ENCODE data around the gene NR6A1.

The NR6A1 gene

DNA sequence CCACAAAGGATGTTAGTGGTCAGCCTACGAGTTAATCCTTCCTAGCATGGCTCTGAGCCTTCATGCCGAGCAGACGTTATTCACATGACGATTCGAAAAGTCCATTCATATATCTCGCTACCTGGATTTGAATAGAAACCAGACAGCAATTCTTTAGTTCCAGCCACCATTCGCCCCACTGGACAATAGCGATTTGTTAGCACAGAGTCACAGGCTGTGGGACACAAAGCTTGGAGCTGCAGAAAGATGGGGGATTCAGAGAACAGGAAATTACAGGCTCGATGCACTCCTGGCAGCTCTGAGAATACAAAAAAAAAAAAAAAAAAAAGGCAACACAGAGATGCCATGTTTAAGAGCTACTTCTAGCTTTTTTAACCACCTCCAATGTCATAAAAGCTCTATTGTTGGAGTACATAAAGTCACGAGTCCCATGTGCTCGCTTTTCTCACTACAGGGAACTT, 110.7 kb downstream of the NR6A1 start:
- Histone ChIP-seq H4K5ac (ENCODE audit: low read length) (no peak overlapping the region), H3K56ac (ENCODE audit: low read length) (peak overlapping the region; percentile 6), H3K36me3 (ENCODE audit: control insufficient read depth, insufficient read depth, low read length) (no peaks in the 10 kb centered on the region), H3K9ac (ENCODE audit: low read length) (no peak overlapping the region), H3K79me1 (ENCODE audit: low read length) (peaks cover 4% of the 10 kb centered on the region), H2BK5ac (ENCODE audit: low read length) (no peak overlapping the region), H3K23ac (ENCODE audit: low read length) (no peak overlapping the region), H3K4me3 (ENCODE audit: low read length) (no peak overlapping the region), H3K4ac (ENCODE audit: low read depth, low read length) (no peak overlapping the region), H3K79me2 (ENCODE audit: control insufficient read depth, insufficient read depth, low read length) (peaks cover 2% of the 10 kb centered on the region), H2AK5ac (ENCODE audit: low read length) (no peak overlapping the region), H3K18ac (ENCODE audit: low read length) (peak overlapping the region; percentile 41), H2BK15ac (replicated peaks; ENCODE audit: low read depth) (no peak overlapping the region), H3K27ac (ENCODE audit: low read depth, low read length) (peak overlapping the region; percentile 49), H4K8ac (ENCODE audit: low read depth, low read length) (no peak overlapping the region), H3K27me3 (ENCODE audit: insufficient read depth, low read length, poor library complexity) (no peaks in the 10 kb centered on the region), H2BK120ac (ENCODE audit: low read depth, low read length) (peak overlapping the region; percentile 73), H3K4me2 (ENCODE audit: low read length) (no peak overlapping the region), H3K4me1 (ENCODE audit: control insufficient read depth, low read depth, low read length) (peaks cover 7% of the 10 kb centered on the region)
- no CpG with 5 or more reads among the region's 11 CpGs for WGBS (ENCODE audit: extremely low coverage, insufficient coverage, low lambda C conversion rate)
- peak; percentile 57 for DNase-seq

DNA sequence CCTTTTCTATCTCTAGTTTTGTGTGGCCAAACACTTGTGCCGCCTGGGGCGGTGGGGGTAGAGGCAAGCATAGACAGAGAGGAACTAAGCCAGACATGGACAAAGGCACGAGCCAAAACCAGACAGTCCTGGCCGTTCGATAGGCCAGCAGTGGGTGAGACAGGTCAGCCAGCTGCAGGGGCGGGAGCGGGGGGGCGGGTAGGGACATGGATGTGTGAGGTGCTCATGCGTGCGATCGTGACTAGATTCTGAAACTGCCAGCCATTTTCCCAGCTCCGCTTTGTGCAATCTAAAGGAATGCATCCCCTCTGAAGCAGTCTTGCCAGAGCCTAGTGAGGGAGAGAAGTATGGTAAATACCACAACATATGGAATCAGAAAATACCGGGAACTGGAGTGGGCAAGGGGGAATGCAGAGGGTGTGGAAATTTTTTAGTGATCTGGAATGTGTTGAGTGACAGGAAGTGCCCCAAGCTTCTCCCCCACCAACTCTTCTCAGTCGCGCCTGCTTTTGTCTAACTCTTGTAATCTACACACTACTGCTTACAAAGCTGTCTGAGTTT, 111.9 kb downstream of the NR6A1 start:
- Histone ChIP-seq H3K56ac (ENCODE audit: low read length) (peak overlapping the region; percentile 68), H3K4me3 (ENCODE audit: low read length) (no peak overlapping the region), H3K4ac (ENCODE audit: low read depth, low read length) (peak overlapping the region; percentile 68), H3K18ac (ENCODE audit: low read length) (peak overlapping the region; percentile 24), H2BK120ac (ENCODE audit: low read depth, low read length) (no peak overlapping the region), H3K27ac (ENCODE audit: low read depth, low read length) (peak overlapping the region; percentile 86), H3K23ac (ENCODE audit: low read length) (peak overlapping the region; percentile 25), H2BK15ac (replicated peaks; ENCODE audit: low read depth) (no peak overlapping the region), H3K36me3 (ENCODE audit: control insufficient read depth, insufficient read depth, low read length) (no peaks in the 10 kb centered on the region), H4K5ac (ENCODE audit: low read length) (no peak overlapping the region), H3K79me2 (ENCODE audit: control insufficient read depth, insufficient read depth, low read length) (peaks cover 2% of the 10 kb centered on the region), H3K9ac (ENCODE audit: low read length) (peak overlapping the region; percentile 26), H3K27me3 (ENCODE audit: insufficient read depth, low read length, poor library complexity) (no peaks in the 10 kb centered on the region), H2BK5ac (ENCODE audit: low read length) (peak overlapping the region; percentile 20), H3K79me1 (ENCODE audit: low read length) (peaks cover 5% of the 10 kb centered on the region), H2AK5ac (ENCODE audit: low read length) (no peak overlapping the region), H4K8ac (ENCODE audit: low read depth, low read length) (no peak overlapping the region), H3K4me1 (ENCODE audit: control insufficient read depth, low read depth, low read length) (peaks cover 7% of the 10 kb centered on the region), H3K4me2 (ENCODE audit: low read length) (no peak overlapping the region)
- no CpG with 5 or more reads among the region's 15 CpGs for WGBS (ENCODE audit: extremely low coverage, insufficient coverage, low lambda C conversion rate)
- DNase-seq = peak; percentile 90

DNA sequence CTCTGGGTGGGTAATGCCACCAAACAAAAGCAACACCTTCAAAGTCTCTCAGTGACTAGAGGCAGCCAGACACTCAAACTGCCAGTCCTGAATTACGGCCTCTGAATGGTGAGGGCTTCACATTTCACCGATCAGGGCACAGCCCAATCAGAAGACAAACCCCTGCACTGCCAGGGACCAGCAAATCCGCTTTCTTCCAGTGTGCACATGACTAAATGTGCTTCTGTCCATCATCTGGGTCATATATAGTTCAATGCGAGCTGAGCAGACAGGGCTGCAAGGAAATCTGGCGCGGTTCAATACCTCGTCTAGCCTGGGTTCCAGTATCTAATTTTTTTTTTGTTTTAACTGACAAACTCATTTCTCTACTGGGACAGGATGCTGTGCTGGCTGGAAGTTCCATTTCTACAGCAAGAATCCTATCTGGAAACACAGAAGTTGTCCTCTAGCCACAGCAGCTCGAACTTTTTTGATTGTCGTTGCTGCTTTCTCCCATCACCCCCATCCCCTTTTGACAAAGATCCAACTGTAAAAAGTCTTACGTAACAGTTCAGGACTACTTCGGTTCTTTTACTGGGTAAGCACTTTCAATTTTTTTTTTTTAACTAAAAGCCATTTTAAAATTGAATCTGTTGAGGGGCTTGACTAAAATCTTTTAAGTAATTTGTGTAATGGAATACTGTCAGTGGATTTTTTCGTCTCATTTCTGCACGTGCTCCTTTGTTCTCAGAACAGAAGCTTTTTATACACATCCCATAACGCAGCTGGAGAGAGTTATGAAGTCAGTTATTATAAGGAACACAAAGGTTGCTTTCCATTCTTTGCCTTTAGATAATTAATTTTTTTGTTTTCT, 112.7 kb downstream of the NR6A1 start:
- H3K79me2 ChIP-seq (ENCODE audit: control insufficient read depth, insufficient read depth, low read length) = peaks cover 2% of the 10 kb centered on the region
- no CpG with 5 or more reads among the region's 14 CpGs for WGBS (ENCODE audit: extremely low coverage, insufficient coverage, low lambda C conversion rate)

DNA sequence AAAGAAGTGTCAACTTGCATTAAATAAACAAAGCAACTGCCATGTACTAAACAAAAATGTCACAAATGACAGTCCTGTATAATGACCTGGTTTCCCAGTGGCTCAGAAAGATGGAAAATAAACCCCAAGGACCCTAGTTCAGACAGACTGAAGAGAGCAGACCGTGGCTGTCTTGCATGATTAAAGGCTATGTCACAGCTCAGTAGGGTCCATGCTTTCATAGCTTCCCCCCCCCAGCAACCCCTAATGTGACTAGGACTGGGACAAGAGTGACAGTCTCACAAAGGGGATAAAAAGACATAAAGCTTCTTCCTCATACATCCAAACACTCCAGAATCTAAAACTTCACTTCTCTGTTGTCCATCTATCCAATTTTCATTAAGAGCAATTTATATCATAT, 113.6 kb downstream of the NR6A1 start:
- peaks cover 10% of the 10 kb centered on the region for H3K4me1 ChIP-seq (ENCODE audit: control insufficient read depth, low read depth, low read length)
- H4K8ac ChIP-seq (ENCODE audit: low read depth, low read length) = no peak overlapping the region
- H3K9ac ChIP-seq (ENCODE audit: low read length) = no peak overlapping the region
- no peak overlapping the region for H3K18ac ChIP-seq (ENCODE audit: low read length)
- H3K4ac ChIP-seq (ENCODE audit: low read depth, low read length) = no peak overlapping the region
- no peak overlapping the region for H4K5ac ChIP-seq (ENCODE audit: low read length)
- H3K23ac ChIP-seq (ENCODE audit: low read length) = no peak overlapping the region
- H2AK5ac ChIP-seq (ENCODE audit: low read length) = no peak overlapping the region
- no peak overlapping the region for H2BK5ac ChIP-seq (ENCODE audit: low read length)
- H2BK120ac ChIP-seq (ENCODE audit: low read depth, low read length) = no peak overlapping the region
- peaks cover 3% of the 10 kb centered on the region for H3K79me2 ChIP-seq (ENCODE audit: control insufficient read depth, insufficient read depth, low read length)
- peaks cover 9% of the 10 kb centered on the region for H3K79me1 ChIP-seq (ENCODE audit: low read length)
- H3K4me3 ChIP-seq (ENCODE audit: low read length) = no peak overlapping the region
- no peak overlapping the region for H3K27ac ChIP-seq (ENCODE audit: low read depth, low read length)
- H3K4me2 ChIP-seq (ENCODE audit: low read length) = no peak overlapping the region
- no peak overlapping the region for H2BK15ac ChIP-seq (replicated peaks; ENCODE audit: low read depth)
- no CpG with 5 or more reads among the region's 1 CpG for WGBS (ENCODE audit: extremely low coverage, insufficient coverage, low lambda C conversion rate)
- no peaks in the 10 kb centered on the region for H3K36me3 ChIP-seq (ENCODE audit: control insufficient read depth, insufficient read depth, low read length)
- no peaks in the 10 kb centered on the region for H3K27me3 ChIP-seq (ENCODE audit: insufficient read depth, low read length, poor library complexity)
- no peak overlapping the region for H3K56ac ChIP-seq (ENCODE audit: low read length)
- DNase-seq = no peak

More for the DNA sequence above, 112.7 kb downstream of the NR6A1 start:
- H3K36me3 ChIP-seq (ENCODE audit: control insufficient read depth, insufficient read depth, low read length) = no peaks in the 10 kb centered on the region
- H3K27me3 ChIP-seq (ENCODE audit: insufficient read depth, low read length, poor library complexity) = no peaks in the 10 kb centered on the region
- no peak overlapping the region for H3K56ac ChIP-seq (ENCODE audit: low read length)
- no peak overlapping the region for H4K5ac ChIP-seq (ENCODE audit: low read length)
- no peak overlapping the region for H3K4me3 ChIP-seq (ENCODE audit: low read length)
- no peak overlapping the region for H2AK5ac ChIP-seq (ENCODE audit: low read length)
- H2BK5ac ChIP-seq (ENCODE audit: low read length) = no peak overlapping the region
- H3K23ac ChIP-seq (ENCODE audit: low read length) = no peak overlapping the region
- peak overlapping the region; percentile 80 for H3K18ac ChIP-seq (ENCODE audit: low read length)
- peak overlapping the region; percentile 59 for H3K4ac ChIP-seq (ENCODE audit: low read depth, low read length)
- H3K27ac ChIP-seq (ENCODE audit: low read depth, low read length) = peak overlapping the region; percentile 86
- H3K79me1 ChIP-seq (ENCODE audit: low read length) = peaks cover 6% of the 10 kb centered on the region
- peak overlapping the region; percentile 97 for H2BK120ac ChIP-seq (ENCODE audit: low read depth, low read length)
- H2BK15ac ChIP-seq (replicated peaks; ENCODE audit: low read depth) = peak overlapping the region; percentile 85
- DNase-seq = peak; percentile 89
- H3K9ac ChIP-seq (ENCODE audit: low read length) = no peak overlapping the region
- no peak overlapping the region for H3K4me2 ChIP-seq (ENCODE audit: low read length)
- no peak overlapping the region for H4K8ac ChIP-seq (ENCODE audit: low read depth, low read length)
- peaks cover 7% of the 10 kb centered on the region for H3K4me1 ChIP-seq (ENCODE audit: control insufficient read depth, low read depth, low read length)

DNA sequence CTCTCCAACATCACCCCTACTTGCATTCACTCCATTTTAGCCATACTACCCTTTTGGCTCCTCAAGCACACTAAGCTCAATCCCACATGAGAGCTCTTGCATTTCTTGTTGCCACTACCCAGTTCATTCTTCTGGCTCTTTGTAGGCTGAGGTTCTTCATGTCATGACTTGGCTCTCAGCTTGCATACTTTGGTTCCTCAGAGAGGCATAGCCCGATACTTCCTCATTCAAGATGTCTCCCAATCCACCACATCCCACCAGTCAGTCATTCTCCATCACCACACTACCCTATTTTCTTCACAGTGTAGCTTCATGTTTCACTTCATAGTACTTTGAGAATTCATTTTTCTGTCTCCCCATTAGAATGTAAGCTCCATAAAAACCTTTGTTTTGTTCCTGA, 116.7 kb downstream of the NR6A1 start:
- WGBS (ENCODE audit: extremely low coverage, insufficient coverage, low lambda C conversion rate) = no CpG with 5 or more reads among the region's 1 CpG

More for the DNA sequence above, 116.7 kb downstream of the NR6A1 start:
- Histone ChIP-seq H3K36me3 (ENCODE audit: control insufficient read depth, insufficient read depth, low read length) (no peaks in the 10 kb centered on the region), H3K4me1 (ENCODE audit: control insufficient read depth, low read depth, low read length) (peaks cover 13% of the 10 kb centered on the region), H3K27me3 (ENCODE audit: insufficient read depth, low read length, poor library complexity) (no peaks in the 10 kb centered on the region), H3K4ac (ENCODE audit: low read depth, low read length) (no peak overlapping the region), H3K9ac (ENCODE audit: low read length) (no peak overlapping the region), H3K56ac (ENCODE audit: low read length) (no peak overlapping the region), H3K79me1 (ENCODE audit: low read length) (peaks cover 11% of the 10 kb centered on the region), H3K79me2 (ENCODE audit: control insufficient read depth, insufficient read depth, low read length) (peaks cover 9% of the 10 kb centered on the region), H3K4me3 (ENCODE audit: low read length) (no peak overlapping the region), H3K23ac (ENCODE audit: low read length) (no peak overlapping the region), H3K18ac (ENCODE audit: low read length) (no peak overlapping the region), H4K8ac (ENCODE audit: low read depth, low read length) (no peak overlapping the region), H2BK15ac (replicated peaks; ENCODE audit: low read depth) (no peak overlapping the region), H3K4me2 (ENCODE audit: low read length) (no peak overlapping the region), H2BK5ac (ENCODE audit: low read length) (no peak overlapping the region), H3K27ac (ENCODE audit: low read depth, low read length) (no peak overlapping the region), H2AK5ac (ENCODE audit: low read length) (no peak overlapping the region), H2BK120ac (ENCODE audit: low read depth, low read length) (no peak overlapping the region), H4K5ac (ENCODE audit: low read length) (no peak overlapping the region)
- no peak for DNase-seq

Measured in mesendoderm (in vitro differentiated cells).